ENCODE results near the gene LRRC4.

Gene LRRC4

DNA sequence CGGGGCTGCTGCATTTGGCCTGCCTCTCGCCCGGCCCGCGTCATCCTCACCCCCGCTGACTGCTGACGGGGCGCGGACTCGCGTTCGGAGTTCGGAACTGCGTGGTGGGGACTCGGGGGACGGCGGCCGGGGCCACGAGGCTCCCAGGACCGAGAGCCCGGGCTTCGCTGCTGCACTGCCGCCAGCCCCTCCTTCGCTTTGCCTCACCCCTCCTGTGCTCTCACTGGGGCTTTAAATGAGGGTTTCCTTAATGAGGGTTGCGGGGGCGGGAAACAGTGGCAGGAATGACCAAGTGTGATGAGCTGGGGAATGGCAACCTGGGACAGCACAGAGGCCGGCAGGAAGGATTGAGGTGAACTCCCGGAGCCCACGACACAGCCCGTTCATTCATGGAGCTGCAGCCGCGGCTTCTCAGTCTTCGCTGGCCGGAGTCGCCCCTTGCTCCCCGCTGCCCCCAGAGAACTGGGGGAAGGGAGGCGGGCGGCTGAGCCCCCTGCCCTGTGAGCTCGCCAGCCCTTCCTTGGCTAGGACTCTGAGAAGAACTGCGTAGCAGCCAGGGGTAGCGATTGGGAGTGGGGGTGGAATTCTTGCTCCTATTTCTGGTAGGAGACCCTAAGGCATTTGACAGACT is 1.5 kb upstream of the LRRC4 start:
- in situ Hi-C loops (cut with MboI; ENCODE audit: low sequenced_read_pairs), result no loop called here

DNA sequence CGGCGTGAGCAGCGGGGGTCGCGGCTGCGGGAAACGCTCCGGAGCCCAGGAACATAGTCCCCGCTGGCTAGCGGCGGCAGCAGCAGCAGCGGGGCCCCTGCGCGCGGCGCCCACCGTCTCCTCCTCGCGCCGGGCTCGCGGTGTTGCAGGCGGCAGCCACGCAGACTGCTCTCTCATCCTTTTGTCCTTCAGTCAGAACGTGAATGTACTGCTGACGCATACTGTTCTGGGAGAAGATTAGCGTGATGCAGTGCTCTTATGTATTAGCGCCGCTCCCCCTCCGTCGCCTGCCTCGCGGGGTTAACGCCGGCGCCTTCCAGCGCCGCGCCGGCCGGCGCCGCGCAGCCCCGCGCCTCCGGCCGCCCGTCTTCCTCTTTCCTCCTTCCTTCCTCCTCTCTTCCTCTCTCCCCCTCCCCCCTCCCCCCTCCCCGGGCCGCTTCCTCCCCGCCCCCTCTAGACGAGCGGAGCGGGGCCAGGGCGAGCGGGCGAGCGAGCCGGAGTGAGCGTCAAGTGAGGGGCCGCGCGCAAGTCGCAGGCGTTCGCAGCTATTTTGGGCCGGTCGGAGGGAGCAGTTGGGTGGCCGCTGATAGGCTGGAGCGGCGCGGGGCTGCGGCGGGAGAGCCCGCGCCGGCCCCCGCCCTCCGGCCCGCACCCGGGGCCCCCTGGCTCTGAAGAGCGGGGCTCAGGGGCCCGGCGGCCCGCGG is 816 bp upstream of the LRRC4 start:
- in situ Hi-C loops (cut with MboI; ENCODE audit: low sequenced_read_pairs), result no loop called here

DNA sequence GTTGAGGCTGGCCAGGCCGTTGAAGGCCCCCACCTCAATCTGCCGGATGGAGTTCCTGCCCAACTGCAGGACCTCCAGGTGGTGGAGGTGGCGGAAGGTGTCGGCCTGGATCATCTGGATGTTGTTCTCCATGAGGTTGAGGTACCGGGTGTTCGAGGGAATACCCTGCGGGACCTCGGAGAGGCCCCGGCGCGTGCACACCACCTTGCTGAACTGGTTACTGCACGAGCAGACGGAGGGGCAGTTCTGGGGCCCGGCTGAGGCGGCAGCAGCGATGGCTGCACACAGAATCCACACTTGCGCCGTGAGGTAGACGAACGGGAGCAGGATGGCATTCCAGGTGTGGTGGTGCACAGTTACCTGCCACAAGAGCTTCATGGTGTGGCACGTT is 979 bp downstream of the LRRC4 start:
- in situ Hi-C loops (cut with MboI; ENCODE audit: low sequenced_read_pairs), result no loop called here

DNA sequence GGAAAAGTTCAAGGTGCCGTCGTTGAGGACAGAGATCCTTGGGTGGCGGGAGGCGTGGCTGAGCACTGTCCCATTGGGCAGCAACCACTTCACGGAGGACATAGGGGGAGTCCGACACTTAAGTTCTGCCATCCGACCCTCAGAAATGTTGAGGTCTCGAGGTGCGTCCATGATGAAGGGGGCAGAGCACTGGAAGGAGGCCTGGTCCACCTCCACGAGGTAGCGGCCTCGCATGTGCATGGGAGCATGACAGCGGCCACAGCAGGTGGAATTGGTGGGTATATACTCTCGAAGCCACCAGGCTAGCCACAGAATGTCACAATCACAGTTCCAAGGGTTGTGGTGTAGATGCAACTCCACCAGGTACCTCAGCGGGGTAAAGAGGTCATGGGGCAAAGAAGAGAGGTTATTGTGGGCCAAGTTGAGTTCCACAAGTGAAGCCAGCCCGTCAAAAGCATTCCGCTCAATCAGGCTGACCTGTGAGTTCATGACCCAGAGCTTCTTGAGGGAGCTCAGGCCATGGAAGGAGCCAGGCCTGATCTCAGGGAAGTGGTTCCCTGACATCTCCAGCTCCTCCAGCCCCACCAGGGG is 1.7 kb downstream of the LRRC4 start:
- in situ Hi-C loops (cut with MboI; ENCODE audit: low sequenced_read_pairs), result no loop called here

DNA sequence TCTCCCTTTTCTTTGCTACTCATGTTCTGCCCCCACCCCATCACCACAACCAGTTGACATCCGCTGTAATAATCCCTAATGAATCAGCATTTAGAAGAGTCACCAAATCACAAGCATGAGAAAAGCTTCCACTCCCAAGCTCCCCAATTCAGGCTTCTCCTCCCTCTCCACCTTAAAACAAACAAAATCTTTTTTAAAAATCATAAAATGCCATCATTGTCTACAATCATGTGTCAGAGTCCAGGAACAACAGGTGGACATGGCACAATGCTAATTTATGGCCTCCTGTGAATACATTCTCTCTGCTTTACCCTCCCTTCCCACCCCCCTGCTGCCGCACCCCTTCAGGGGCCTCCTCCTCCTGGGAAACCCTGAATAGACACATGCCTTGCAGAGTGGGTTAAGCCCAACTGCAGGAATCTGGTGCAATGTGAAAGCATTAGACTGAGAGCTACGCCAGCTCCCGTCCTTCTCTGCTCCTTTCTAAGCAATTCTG is 3.7 kb downstream of the LRRC4 start:
- in situ Hi-C loops (cut with MboI; ENCODE audit: low sequenced_read_pairs), result no loop called here

DNA sequence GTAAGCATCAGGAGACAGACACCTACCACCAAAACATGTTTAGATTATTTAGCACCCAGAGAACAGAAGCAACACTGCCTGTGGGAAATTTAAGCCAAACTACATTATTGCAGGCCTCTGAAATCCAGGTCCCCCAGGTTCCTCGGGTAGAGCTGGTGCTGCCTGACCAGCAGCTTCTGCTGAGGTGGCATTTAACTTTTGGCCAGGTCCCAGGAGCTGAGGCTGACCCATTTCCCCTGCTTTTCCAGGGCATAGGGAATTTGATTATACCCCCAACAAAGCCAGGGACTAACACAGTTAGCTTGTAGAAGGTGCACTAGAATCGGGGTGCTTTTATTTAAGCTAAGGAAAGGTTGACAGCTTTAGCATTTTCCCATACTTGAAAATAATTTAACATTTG is 4.7 kb downstream of the LRRC4 start:
- in situ Hi-C loops (cut with MboI; ENCODE audit: low sequenced_read_pairs), result no loop called here

DNA sequence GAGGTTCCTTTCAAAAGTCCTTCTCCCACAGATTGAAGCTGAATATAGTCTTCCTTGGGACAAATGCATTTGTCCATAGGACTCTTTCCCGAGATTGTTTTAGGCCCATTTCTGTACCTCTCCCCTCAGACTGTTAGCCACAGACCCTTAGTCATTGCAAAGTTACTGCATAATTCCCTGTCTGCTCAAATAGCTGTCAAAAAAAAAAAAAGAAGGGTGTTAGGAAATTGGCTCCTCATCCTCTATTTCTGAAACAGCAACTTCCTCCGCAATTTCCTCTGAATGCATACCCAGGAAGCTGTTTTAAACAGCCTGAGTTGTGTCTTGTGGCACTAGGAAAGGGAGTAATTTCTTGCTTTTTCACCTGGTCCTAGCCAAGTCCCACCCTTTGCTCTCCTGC is 5.4 kb downstream of the LRRC4 start:
- in situ Hi-C loops (cut with MboI; ENCODE audit: low sequenced_read_pairs), result no loop called here

DNA sequence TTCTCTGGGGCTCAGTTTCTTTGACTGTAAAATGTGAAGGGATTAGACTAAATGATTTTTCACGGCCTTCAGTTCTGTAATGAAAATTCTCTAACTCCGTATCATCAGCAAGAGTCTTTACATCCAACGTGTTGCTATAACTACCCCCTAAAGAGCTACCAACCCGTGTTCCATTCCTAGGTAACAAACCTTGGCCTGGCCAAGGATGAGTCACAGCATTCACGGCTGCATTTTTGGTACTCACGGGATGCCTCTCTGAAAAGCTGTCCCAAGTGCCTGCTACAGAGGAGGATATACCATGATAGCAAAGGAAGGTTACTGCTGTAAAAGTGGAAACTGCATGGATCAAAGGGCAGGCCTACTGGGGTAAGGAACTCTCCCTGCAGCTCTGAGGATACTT is 5.9 kb downstream of the LRRC4 start:
- in situ Hi-C loops (cut with MboI; ENCODE audit: low sequenced_read_pairs), result no loop called here

DNA sequence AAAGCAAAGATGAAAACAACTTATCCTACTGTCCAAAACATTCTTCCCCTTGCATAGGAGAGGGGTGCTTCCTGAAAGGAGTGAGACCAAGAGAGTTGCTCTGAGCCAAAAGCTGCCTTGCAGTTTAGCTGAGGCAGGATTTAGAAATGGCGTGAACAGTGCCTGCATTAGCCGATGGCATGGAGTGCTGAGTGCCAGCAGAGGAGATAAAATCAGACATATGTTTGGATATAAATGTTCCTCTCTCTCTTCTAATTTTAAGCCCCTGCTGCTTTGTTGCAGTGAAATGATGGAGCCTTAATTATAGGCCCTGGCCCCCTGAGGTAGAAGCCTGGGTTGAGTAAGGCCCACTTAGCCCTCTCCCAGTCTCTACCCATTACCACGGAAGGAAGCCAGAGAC is 7.1 kb downstream of the LRRC4 start:
- in situ Hi-C loops (cut with MboI; ENCODE audit: low sequenced_read_pairs), result no loop called here

DNA sequence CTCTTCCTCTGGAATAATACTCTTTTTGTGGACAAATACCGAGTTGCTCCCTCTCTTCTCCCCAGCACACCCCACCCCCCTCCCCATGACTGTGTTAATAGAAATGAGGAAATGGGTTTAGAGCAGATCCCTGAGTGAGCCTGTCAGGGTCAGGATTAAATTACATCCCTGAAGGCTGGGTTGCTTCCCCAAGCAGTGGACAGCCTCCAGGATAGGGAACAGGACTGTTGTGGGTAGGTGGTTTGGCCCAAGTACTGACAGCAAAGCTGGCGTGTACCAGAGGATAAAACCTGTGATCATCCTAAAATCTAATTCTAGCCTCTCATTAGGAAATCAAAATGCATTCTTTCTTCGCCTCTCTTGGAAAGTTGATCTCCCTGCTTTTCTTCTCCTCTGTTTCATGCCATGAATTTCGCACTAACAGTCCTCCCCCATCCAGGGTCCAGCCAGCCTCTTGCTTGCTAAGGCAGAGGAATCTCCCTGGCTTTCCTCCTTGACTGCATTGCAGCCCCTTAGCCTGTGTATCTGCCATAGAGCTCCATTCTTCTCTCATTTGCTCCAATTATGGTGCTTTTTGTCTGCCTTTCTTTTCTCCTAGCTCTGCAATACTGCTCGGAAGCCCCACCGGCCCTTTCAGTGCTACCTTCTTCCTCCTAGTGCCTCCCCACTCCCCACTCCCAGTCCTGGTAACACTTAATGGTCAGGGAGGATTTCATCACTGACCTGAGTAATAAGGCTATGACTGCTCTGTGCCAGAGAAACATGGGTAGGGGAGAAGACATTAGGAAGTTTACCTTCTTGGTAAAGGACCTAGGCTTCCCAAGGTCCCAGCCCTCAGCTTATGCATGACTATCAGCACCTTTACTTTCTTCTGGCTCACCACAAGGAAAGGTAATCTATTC is 8.4 kb downstream of the LRRC4 start:
- in situ Hi-C loops (cut with MboI; ENCODE audit: low sequenced_read_pairs), result no loop called here

DNA sequence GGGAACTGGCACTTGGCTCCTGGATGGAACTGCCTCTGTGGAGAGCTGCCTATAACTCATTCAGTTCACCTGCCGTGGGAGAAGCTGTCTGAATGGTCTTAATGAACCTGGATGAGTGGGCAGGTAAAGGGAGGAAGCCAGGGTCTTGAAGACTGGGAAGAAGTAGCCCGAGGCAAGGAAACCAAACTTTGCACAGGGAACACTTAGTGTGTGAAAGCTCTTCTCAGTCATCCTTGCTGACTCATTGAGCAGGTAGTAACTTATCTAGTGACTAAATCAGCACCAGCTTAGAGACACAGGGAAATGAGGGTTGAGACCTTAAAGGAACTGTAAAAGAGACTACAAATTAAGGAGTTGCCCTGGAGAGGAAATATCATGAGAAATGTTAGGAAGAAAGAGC is 9.9 kb downstream of the LRRC4 start:
- in situ Hi-C loops (cut with MboI; ENCODE audit: low sequenced_read_pairs), result no loop called here

DNA sequence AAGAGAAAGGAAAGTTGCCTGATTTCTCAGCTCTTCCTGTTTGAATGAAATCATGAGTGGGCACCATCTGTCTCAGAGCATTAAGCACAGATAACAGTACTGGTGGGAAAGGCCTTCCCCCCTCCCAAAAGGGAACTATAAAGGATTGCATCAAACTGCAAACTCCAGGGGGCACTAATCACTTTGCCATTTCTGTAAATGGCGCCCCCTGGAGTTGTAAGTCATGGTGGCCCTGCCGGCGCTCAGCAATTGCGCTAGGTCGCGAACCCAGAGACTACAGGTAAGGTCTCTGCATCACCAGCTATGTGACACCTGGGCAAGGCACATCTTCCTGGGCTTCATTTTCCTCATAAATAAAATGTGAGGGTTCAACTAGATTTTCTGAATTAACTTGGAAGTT is 11.1 kb downstream of the LRRC4 start:
- in situ Hi-C loops (cut with MboI; ENCODE audit: low sequenced_read_pairs), result no loop called here

DNA sequence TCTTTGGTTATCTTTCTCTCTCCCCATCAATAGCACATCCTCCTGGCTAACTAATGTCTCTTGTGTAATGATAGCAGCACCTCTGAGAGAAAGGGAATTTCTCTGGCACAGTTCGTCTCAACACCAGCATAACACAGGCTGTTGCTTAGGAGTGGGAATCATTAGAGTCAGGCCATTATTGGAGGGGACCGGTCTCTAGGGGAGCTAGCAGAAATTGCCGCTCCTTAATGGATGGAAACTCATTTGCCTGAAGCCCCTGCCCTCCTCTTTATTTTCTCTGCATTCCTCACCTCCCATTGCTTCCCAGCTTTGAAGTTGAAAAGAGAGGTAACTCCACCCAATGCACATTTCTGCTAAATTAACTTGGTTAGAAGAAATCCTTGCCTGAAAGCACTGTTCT is 11.9 kb downstream of the LRRC4 start:
- in situ Hi-C loops (cut with MboI; ENCODE audit: low sequenced_read_pairs), result no loop called here

DNA sequence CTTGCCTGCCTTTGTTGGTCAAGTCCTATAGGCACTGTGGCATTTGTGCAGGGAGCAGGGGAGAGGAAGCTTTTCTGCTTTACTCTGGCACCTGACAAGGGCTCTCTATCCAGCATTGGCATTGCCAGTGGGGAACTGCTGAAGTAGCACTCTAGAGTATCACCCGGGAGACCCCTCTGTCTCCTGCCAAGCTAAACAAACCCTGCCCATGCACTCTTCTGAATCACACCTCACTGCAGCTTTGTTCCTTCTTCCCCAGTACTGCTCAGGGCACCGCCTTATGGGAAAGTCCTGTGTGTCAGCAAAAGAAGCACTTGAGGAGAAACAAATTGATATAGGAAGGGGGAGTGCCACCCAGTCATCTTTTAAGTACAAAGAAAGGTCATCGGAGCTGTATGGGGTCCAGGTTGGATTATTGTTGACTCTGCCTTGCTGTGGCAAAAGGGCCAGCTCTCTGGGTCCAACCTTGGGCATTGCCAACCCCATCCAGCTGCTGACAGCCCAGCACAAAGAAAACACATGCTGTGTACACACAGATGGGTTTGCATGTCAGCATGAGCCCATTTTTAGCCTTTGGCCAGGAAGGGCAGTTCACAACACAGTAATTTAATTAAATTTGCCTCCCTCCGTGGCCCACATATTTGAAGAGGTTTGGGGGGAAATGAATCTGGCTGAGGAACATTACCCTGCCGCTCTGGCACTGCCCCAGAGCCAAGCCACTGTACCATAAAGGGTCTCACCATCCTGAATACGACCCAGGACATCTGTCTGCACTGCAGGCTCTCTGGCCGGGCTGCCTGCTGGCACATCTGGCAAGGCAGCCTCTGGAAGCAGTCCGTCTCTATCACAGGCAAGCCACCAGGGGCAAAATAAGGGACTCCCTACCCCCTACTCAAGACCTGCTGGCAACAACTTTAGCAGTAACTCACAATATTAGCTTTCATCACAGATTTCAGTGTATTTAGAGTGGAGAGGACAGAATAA is 13.1 kb downstream of the LRRC4 start:
- in situ Hi-C loops (cut with MboI; ENCODE audit: low sequenced_read_pairs), result no loop called here

DNA sequence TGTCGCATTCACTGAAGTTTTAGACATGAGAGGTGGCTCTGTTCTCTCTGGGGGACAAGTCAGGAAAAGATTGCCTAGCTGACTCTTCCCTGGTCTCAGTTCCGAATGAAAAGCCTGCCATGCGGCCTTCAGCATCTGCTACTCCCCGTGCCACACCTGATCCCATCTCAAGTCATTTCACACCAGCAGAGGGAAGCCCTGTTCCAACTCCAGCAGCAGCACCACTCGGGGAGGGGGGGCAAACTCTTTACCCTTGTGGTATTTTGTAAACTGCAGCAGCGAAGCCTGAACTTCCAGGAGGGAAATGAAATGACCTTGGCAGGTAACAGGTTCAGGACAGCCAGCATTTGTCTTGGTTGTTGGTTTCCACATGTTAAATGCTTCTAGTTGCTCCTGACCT is 13.8 kb downstream of the LRRC4 start:
- in situ Hi-C loops (cut with MboI; ENCODE audit: low sequenced_read_pairs), result no loop called here

DNA sequence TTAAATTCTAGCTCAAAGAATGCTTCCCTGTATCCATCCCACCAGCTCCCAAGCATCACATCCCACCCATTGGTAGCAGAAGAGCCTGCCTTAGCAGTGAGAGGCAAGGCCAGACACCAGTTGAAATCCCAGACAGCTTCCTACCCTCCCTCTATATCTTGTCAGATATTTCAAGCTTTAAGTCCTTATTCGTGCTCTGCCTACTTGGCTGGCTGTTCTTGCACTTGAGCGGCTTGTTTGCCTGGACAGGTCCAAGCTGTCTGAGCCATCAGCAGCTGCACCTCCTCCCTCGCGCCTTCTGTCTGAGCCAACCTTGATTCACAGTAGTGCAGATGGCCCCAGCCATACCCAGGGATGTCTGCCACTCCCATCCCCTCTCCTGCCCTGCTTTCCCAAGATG is 16.4 kb downstream of the LRRC4 start:
- in situ Hi-C loops (cut with MboI; ENCODE audit: low sequenced_read_pairs), result no loop called here

DNA sequence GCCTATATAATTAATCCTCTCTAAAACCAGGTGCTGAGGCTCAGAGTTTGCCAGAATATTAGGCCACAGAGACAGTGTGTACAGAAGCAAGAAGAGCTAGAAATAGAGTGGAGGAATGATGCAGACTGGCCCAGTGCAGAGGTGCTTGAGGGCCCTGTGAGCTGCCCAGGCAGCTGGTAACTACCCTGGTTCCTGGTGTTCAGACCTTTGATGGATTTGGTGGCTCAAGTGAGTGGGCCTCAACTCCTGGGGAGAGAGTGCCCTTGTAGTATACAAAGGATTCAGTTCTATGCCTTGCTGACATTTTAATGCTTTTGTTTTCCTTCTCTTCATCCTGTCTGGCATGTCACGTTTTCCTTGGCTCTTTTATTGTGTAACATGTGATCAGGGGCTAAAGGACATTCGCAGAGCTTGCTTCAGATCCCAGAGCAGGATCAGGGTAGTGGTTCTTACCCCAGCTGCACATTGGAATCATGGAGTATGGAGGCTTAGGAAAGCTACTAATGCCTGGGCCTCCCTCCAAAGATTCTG is 20.0 kb downstream of the LRRC4 start:
- in situ Hi-C loops (cut with MboI; ENCODE audit: low sequenced_read_pairs), result no loop called here

DNA sequence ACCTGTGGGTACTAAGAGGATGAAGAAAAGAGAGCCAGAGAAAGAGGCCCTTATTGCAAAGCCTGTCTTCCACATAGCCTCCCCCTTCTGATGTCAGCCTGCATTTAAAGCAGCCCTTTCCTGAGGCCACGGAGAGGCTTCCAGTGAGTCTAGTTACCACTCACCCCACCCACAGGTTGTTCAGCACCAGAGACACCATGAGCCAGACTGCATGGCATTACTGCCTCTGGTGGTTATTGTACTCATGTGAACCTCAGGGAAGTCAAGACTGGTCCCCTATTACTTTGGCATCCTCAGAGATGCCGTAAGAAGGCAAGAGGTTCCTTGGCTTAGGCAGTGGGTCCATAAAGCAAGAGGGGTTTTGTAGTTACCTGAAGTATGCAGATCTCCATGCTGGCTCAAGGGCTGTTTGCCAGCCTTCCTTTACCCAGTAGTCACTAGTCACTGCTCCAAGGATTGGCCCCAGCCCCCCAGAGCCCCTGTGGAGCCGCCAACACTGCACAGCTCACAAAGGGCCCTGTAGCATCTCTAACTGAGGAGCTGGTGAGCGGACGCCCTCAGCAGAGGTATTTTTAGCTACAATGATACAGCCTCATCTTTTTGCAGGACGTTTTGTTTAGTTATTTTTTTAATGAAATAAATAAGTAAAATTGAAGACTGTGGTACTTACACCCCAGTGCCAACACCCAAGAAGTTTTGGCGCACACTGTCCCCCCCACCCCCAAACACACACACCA is 20.7 kb downstream of the LRRC4 start:
- in situ Hi-C loops (cut with MboI; ENCODE audit: low sequenced_read_pairs), result no loop called here

DNA sequence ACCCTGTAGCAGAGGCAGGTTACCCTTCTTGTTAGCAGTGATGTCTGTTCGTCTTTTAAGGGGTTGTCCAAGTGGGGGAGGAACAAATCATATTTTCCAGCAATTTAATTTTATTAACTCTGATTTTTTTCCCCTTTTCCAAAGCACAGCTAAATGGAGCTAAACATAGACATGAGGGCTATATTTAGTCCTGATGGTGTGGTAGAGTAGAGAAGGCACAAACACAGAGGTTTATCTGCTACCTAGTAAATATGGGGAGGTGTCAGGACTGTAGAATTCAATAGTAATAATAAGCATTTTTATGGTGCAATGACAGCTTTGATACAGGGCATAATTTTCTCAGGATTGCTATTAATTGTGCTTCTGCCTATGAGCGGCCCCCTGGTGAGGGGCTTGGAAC is 22.5 kb downstream of the LRRC4 start:
- in situ Hi-C loops (cut with MboI; ENCODE audit: low sequenced_read_pairs), result no loop called here

Measured in HL-60/S4 (cell line).